HEK293T (cell line): ENCODE measurements around the gene PRSS37.

Experiments
- CTBP1 ChIP-seq: fragments of 450-650 bp; IDR thresholded peaks from 2 replicates; pipeline ENCODE4 v1.6.1; 2016; ENCODE audit warnings: borderline replicate concordance
- FOXA1 ChIP-seq: fragments of 450-650 bp; IDR thresholded peaks from 2 replicates; pipeline ENCODE4 v1.6.1; 2016; ENCODE audit warnings: mild to moderate bottlenecking
- FOXK2 ChIP-seq: fragments of 450-650 bp; IDR thresholded peaks from 2 replicates; pipeline ENCODE4 v1.6.1; 2016; ENCODE audit warnings: mild to moderate bottlenecking
- FOXM1 ChIP-seq: fragments of 450-650 bp; IDR thresholded peaks from 2 replicates; pipeline ENCODE4 v1.6.1; 2017; ENCODE audit warnings: mild to moderate bottlenecking, borderline replicate concordance
- NFRKB ChIP-seq: fragments of 450-650 bp; IDR thresholded peaks from 2 replicates; pipeline ENCODE4 v1.6.1; 2016; ENCODE audit warnings: mild to moderate bottlenecking, moderate library complexity
- SP1 ChIP-seq: fragments of 450-650 bp; IDR thresholded peaks from 2 replicates; pipeline ENCODE4 v1.6.1; 2017

DNA sequence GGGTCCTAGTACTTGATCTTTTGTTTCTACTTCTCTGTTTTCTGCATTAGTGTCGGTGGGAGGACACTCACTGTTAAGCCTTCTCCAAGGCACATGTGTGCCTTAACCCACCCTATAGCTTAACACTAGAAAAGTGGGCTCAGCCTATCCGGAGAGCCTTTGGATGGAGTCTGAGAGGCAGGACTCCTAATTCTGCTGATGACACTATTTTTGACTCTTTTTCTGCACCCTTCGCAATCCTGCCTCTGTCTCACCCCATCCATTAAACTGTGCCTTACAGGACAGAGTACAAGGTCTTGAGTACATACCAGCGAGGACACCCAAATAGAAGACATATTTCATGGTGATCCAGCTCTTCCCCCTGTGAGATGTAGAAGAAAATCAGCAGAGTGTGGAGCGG lies 577 bp downstream of the PRSS37 start:
- TF ChIP-seq SP1 (no peak), FOXM1 (no peak), FOXA1 (no peak), CTBP1 (no peak), FOXK2 (no peak), NFRKB (no peak)
